ENCODE measurements around the gene ANAPC13. TPM values are rescaled to one million over a fixed set of nuclear protein-coding genes. Genes with fewer than 3 reads are reported as not detected.

The ANAPC13 gene
- total and polyA plus RNA-seq, 2 of the 13 experiments (the other 11 are each of a cell fraction or from before 2014, with no cell fraction given), result 48.7 to 69.1 TPM

- H3K4me2 ChIP-seq (ENCODE audit: low read depth, low read length), result no peak overlapping the region
- no peak overlapping the region for H2AFZ ChIP-seq (ENCODE audit: low read length)
- BruUV-seq (replicated peaks), result no TSS peak
- peak; percentile 58; the same call in 2 of the 3 replicates for ATAC-seq
- no peaks in the 10 kb centered on the region for H4K20me1 ChIP-seq (ENCODE audit: insufficient read depth, low read length)
- no peak overlapping the region for H3K9ac ChIP-seq (ENCODE audit: insufficient read depth, low read depth, low read length)
- CTCF ChIA-PET (ENCODE audit: low intra/inter-chr PET ratio, low total read pairs), result interaction anchor here (1.5 kb wide), 1 partner anchor 145 kb away, joined by 6 read pairs; no protein-coding TSS in a partner anchor
- no peaks in the 10 kb centered on the region for H3K79me2 ChIP-seq (ENCODE audit: insufficient read depth, low read length)
- H3K36me3 ChIP-seq (replicated peaks in 1 of 2; ENCODE audit: control insufficient read depth in 1 of 2, insufficient read depth in 2 of 2, low read length in 2 of 2), result no peaks in the 10 kb centered on the region
- no peak for FAIRE-seq
- TF ChIP-seq STAG1 (CRISPR knock-in tag; IDR thresholded peaks at IDR 0.05) (peak; percentile 36), ZFX (CRISPR knock-in tag; IDR thresholded peaks at IDR 0.05; ENCODE audit: low read depth) (no peak), CTCF (CRISPR knock-in tag; IDR thresholded peaks at IDR 0.05) (peak; percentile 51)
- no peak overlapping the region for H3K4me3 ChIP-seq (replicated peaks in 1 of 3; ENCODE audit: insufficient read depth in 1 of 3, low read depth in 2 of 3, low read length in 3 of 3)
- H3K27me3 ChIP-seq (ENCODE audit: control insufficient read depth in 1 of 2, insufficient read depth in 2 of 2, low read length in 2 of 2), result peaks cover 0 to 24% of the 10 kb centered on the region in 2 experiments; a peak in 2 of 5 replicates
- 36% methylated on average over 6 of the region's 6 CpGs for WGBS (ENCODE audit: low lambda C conversion rate)
- no peak overlapping the region for H3K27ac ChIP-seq (ENCODE audit: extremely low read length, insufficient read depth, low read length)
- intact Hi-C loops (cut with micrococcal nuclease; ENCODE audit: unreplicated experiment), result no loop called here
- H3K9me3 ChIP-seq (ENCODE audit: low read length), result no peaks in the 10 kb centered on the region
- in situ Hi-C loops (cut with HindIII; ENCODE audit: extremely low pct_ligation_motif_present, low pct_unique_long_range_greater_than_20kb), result no loop called here
- peaks cover 11% of the 10 kb centered on the region for H3K4me1 ChIP-seq (ENCODE audit: insufficient read depth, low read length)
- DNase-seq (ENCODE audit: low spot score), result no peak
- POLR2A ChIA-PET, result no interaction called here
These were observed 32.2 kb downstream of the ANAPC13 start for GRCh38 chr3:134453631-134454030.

- Histone ChIP-seq H3K4me3 (replicated peaks in 1 of 3; ENCODE audit: insufficient read depth in 1 of 3, low read depth in 2 of 3, low read length in 3 of 3) (no peak overlapping the region), H2AFZ (ENCODE audit: low read length) (no peak overlapping the region), H3K4me1 (ENCODE audit: insufficient read depth, low read length) (peaks cover 7% of the 10 kb centered on the region; the same call in 1 of the 2 replicates), H4K20me1 (ENCODE audit: insufficient read depth, low read length) (no peaks in the 10 kb centered on the region), H3K79me2 (ENCODE audit: insufficient read depth, low read length) (no peaks in the 10 kb centered on the region), H3K4me2 (ENCODE audit: low read depth, low read length) (no peak overlapping the region), H3K27ac (ENCODE audit: extremely low read length, insufficient read depth, low read length) (no peak overlapping the region), H3K9me3 (ENCODE audit: low read length) (no peaks in the 10 kb centered on the region), H3K27me3 (ENCODE audit: control insufficient read depth in 1 of 2, insufficient read depth in 2 of 2, low read length in 2 of 2) (peaks cover 2 to 10% of the 10 kb centered on the region in 2 experiments; a peak in 3 of 5 replicates), H3K9ac (ENCODE audit: insufficient read depth, low read depth, low read length) (no peak overlapping the region), H3K36me3 (replicated peaks in 1 of 2; ENCODE audit: control insufficient read depth in 1 of 2, insufficient read depth in 2 of 2, low read length in 2 of 2) (no peaks in the 10 kb centered on the region)
- BruUV-seq (replicated peaks), result no TSS peak
- in situ Hi-C loops (cut with HindIII; ENCODE audit: extremely low pct_ligation_motif_present, low pct_unique_long_range_greater_than_20kb) (no loop called here), intact Hi-C loops (cut with micrococcal nuclease; ENCODE audit: unreplicated experiment) (loop anchor here (1.0 to 2.0 kb wide), 4 partner anchors 24 to 142 kb away; partner anchors contain the start of gene AMOTL2)
- ChIA-PET POLR2A (interaction anchor here (1.3 kb wide), 1 partner anchor 76 kb away, joined by 4 read pairs; the partner anchor contains the start of gene AMOTL2), CTCF (ENCODE audit: low intra/inter-chr PET ratio, low total read pairs) (interaction anchor here (3.7 kb wide), 1 partner anchor 142 kb away, joined by 23 read pairs; no protein-coding TSS in a partner anchor)
- FAIRE-seq (no peak), DNase-seq (ENCODE audit: low spot score) (no peak), ATAC-seq (no peak)
- TF ChIP-seq REST (IDR thresholded peaks at IDR 0.05; ENCODE audit: borderline replicate concordance in 1 of 2, low read depth in 1 of 2, low read length in 2 of 2) (no peak), FOXP4 (CRISPR knock-in tag; IDR thresholded peaks at IDR 0.05) (no peak), E2F5 (CRISPR knock-in tag; conservative IDR thresholded peaks at IDR 0.05) (no peak), ZNF263 (CRISPR knock-in tag; IDR thresholded peaks at IDR 0.05) (no peak)
- 29% methylated on average over 3 of the region's 3 CpGs for WGBS (ENCODE audit: low lambda C conversion rate)
These were observed 35.8 kb downstream of the ANAPC13 start for GRCh38 chr3:134449951-134450350.

Measured in HepG2 (cell line).